Measurements from ENCODE around the gene KRT78.

GRCh38 chr12:52801773-52802172, 47.0 kb downstream of the KRT78 start:
- TF ChIP-seq, protein P1, sequence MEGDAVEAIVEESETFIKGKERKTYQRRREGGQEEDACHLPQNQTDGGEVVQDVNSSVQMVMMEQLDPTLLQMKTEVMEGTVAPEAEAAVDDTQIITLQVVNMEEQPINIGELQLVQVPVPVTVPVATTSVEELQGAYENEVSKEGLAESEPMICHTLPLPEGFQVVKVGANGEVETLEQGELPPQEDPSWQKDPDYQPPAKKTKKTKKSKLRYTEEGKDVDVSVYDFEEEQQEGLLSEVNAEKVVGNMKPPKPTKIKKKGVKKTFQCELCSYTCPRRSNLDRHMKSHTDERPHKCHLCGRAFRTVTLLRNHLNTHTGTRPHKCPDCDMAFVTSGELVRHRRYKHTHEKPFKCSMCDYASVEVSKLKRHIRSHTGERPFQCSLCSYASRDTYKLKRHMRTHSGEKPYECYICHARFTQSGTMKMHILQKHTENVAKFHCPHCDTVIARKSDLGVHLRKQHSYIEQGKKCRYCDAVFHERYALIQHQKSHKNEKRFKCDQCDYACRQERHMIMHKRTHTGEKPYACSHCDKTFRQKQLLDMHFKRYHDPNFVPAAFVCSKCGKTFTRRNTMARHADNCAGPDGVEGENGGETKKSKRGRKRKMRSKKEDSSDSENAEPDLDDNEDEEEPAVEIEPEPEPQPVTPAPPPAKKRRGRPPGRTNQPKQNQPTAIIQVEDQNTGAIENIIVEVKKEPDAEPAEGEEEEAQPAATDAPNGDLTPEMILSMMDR (conservative IDR thresholded peaks at IDR 0.05; ENCODE audit: low read length) = no peak
- TF ChIP-seq EZH2phosphoT487 (IDR thresholded peaks at IDR 0.05; ENCODE audit: borderline replicate concordance, low read depth, low read length) = no peak
